ENCODE results near the gene HOXC4.

DNA sequence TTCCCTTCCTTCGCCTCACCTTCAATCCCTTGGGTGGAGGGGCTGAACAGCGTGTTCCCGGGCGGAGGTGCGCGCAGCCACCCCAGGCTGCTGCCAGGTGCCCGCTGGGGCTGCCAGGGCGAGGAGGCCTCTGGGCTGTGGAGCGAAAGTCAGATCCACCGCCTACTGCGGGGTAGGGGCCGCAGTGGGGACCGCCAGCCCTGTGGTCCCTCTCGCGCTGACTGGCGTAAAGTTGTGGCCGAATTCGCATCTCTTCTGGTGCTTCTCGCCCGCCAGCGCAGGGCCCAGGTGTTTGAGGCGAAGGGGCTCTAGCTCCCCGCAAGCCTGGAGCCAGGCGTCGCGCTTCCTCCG, 6.9 kb upstream of the HOXC4 start:
- TF ChIP-seq, protein P1, sequence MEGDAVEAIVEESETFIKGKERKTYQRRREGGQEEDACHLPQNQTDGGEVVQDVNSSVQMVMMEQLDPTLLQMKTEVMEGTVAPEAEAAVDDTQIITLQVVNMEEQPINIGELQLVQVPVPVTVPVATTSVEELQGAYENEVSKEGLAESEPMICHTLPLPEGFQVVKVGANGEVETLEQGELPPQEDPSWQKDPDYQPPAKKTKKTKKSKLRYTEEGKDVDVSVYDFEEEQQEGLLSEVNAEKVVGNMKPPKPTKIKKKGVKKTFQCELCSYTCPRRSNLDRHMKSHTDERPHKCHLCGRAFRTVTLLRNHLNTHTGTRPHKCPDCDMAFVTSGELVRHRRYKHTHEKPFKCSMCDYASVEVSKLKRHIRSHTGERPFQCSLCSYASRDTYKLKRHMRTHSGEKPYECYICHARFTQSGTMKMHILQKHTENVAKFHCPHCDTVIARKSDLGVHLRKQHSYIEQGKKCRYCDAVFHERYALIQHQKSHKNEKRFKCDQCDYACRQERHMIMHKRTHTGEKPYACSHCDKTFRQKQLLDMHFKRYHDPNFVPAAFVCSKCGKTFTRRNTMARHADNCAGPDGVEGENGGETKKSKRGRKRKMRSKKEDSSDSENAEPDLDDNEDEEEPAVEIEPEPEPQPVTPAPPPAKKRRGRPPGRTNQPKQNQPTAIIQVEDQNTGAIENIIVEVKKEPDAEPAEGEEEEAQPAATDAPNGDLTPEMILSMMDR (IDR thresholded peaks at IDR 0.05), result no peak
- no peak for TF ChIP-seq POLR2A (IDR thresholded peaks at IDR 0.05)
- TF ChIP-seq POLR2AphosphoS5 (IDR thresholded peaks at IDR 0.05; ENCODE audit: insufficient read depth in 1 of 2, low read depth in 1 of 2), result no peak

All from vagina (tissue), 2 donors.